GM12874 (cell line): Measurements from ENCODE around the gene ASIC3.
A peak's percentile ranks its signal among the peaks of the same experiment; 100 is the strongest.

ENCODE experiments used
- TF ChIP-seq, protein P1 (sequence below): IDR thresholded peaks from 2 replicates; pipeline ENCODE4 v1.5.1; 2011; ENCODE audit warnings: low read depth, mild to moderate bottlenecking, control low read depth, low read length, moderate library complexity; ENCODE audit not compliant: insufficient read depth

Gene ASIC3

DNA sequence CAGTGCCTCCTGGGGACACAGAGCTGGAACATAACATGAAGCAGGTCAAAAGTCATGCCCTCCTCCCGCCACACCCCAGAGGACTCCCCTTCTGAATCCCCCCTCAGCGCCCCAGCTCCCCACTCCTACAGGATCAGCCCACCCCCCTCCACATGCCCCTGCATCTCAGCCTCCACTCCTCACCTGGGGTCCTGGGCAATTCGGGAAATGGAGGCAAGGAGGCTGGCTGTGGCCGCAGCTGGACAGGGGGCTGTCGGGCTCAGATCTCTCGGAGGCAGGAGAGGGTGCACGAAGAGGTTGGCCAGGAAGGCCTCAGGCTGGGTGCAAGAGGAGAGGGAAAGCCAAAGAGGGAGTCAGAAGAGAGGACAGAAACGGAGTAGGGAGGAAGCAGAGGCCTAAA is 31.8 kb upstream of the ASIC3 start:
- TF ChIP-seq, protein P1, sequence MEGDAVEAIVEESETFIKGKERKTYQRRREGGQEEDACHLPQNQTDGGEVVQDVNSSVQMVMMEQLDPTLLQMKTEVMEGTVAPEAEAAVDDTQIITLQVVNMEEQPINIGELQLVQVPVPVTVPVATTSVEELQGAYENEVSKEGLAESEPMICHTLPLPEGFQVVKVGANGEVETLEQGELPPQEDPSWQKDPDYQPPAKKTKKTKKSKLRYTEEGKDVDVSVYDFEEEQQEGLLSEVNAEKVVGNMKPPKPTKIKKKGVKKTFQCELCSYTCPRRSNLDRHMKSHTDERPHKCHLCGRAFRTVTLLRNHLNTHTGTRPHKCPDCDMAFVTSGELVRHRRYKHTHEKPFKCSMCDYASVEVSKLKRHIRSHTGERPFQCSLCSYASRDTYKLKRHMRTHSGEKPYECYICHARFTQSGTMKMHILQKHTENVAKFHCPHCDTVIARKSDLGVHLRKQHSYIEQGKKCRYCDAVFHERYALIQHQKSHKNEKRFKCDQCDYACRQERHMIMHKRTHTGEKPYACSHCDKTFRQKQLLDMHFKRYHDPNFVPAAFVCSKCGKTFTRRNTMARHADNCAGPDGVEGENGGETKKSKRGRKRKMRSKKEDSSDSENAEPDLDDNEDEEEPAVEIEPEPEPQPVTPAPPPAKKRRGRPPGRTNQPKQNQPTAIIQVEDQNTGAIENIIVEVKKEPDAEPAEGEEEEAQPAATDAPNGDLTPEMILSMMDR = no peak

DNA sequence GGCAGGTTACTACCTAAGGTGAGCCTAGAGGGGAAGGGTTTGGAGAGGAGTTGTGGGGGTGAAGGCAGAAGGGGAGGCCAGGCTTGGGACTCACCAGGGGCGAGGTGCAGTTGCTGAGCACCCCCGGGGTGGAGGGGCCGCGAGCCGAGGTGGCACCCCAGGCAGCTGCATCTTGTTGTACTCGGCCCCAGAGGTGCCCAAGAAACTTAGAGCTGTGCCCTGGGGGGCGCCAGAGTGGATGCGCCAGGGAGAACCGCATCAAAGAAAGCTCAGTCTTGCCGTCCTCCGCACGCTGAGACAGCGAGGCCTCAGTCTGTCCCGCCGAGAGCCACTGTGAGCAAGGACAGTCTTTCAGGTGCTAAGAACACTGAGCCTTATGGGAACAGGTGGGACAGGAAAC is 31.4 kb upstream of the ASIC3 start:
- TF ChIP-seq, protein P1 = no peak

DNA sequence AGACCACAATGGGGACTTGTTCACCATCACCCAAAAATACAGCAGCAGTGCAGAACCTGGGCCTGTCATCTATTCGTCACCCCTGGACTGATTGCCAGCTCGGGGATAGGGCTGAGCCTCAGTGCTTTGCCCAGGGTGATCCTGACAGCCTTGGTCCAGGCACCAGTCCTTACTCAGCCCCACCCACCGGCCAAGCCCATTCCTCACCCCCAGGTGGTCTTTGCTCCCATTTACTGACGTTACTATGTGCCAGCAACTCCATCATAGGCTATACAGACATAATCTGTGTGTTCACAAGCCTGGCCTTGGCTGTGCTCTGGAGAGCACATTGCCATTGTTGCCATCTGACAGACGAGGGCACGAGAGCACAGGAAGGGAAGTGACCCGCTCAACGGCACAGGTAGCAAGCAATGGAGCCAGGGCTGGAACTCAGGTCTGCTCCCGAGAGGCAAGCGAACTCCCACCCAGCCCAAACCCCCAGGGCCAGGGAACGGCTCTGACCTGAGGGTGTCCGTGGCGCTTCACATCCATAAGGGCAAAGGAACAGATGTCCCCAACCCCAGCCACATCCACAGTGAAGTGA is 30.9 kb upstream of the ASIC3 start:
- TF ChIP-seq, protein P1 = no peak

DNA sequence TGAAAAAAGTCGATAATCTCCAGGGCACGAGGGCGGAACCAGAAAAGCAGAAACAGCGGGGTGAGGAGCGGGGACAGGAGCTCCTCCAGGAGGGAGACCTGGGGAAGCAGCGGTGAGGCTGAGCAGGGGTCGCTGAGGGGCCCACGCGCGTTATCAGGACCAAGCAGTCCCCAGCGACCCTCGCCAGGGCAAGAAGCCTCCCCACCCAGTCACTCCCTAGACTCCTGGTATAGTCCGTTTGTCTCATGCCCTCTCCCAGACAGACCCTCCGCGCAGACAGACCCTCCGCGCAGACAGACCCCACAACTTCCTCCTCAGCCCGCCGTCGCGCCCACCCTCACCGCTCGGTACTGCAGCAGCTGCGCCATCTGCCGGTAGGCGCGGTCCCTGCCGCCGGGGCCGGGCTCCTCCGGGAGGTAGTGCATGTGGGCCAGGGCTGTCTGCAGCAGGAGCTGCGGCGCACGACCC is 30.3 kb upstream of the ASIC3 start:
- TF ChIP-seq, protein P1 = peak; percentile 98

DNA sequence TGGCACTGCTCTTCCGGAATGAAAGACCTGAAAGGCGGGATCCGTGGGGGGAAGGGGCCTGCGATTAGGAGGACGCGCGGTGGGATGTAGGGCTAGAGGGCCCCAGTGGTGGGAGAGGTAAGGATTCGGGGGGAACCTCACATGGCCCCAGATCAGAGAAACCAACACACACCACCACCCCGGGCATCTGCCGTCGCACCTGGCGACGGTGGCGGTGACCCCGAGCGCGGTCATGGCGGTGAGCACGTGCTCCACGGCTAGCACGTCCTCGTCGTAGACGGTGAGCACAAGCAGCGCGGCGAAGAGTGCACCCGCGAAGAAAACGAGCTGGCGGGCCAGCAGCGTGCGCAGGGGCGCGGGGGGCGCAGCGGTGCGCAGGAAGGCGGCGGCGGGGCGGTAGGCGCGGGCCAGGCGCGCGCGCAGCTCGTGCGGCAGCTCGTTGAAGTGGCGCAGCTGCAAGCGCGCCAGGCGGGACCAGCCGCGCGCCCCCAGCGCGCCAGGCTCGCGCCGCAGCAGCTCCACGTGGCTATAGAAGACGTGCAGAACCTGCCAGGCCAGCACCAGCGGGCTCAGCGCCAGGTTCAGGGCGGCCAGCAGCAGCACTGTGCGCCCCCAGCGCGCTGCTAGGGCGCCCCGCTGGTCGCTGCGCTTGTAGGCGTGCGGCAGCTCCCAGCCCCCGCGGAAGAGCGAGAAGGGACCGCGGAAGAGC is 29.8 kb upstream of the ASIC3 start:
- TF ChIP-seq, protein P1 = no peak

DNA sequence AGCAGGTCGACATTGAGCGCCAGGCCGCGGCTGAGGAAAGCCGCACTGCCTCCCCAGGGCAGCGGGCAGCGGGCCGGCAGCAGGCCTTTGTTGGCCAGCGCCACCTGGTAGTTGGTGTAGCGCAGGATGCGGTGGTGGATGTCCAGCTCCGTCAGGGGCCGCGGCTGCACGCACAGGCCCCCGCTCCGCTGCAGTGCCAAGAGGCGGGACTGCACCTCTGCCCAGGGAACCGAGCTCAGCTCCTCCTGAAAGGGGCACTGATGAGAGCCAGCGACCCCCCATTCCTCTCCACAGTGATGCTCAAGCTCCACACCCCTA is 29.2 kb upstream of the ASIC3 start:
- TF ChIP-seq, protein P1 = no peak

DNA sequence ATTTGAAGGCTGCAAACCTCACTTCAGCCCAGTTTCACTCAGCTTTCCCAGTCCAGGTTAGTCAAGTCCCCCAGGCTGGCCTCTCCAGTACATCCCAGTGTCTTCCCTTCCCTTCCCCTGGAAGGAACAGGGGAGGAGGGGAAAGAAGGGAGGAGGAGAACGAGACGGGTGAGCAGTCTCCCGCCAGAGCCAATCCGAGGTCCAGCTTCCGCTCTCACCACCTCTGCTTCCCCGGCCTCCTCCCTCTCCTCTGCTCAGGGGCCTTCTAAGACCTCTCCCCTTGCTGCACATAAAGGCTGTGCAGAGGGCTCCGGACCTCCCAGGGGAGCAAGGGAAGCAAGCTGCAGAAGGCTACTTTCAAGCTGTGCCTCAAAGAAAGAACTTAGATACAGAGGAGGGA is 28.1 kb upstream of the ASIC3 start:
- TF ChIP-seq, protein P1 = no peak
